NCI-H2196 treated with DMSO at 0.1 percent for 48 hours (cell line): ENCODE results near the gene ZKSCAN7.
"Not testable (repeated sequence)": the region's sequence is repeated elsewhere in the genome, so short reads cannot be mapped to it uniquely, and the experiment has no call there.

Experiments used
- DNase-seq: peaks from one replicate; lab custom pipeline; 2025; ENCODE audit not compliant: unreplicated experiment; lab: John Stamatoyannopoulos, UW

Gene ZKSCAN7

DNA sequence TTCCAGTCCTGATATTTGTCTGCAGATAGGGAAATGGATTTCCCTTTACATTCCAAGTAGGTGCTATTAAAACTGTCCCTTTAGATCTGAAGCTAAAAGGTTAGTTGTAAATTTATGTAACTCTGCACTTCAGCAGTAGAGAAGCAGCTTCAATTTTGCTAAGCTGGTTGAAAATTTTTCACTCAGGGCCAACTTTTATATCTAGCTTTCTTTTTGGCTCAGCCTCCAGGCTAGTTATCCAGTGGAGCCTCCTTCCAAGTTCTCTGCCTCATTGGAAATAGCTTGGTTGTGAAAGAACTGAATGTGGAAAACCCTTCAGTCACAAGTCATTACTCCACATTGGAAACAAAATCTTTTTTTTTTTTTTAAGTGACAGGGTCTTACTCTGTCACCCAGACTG is 21.6 kb downstream of the ZKSCAN7 start:
- no peak for DNase-seq

GRCh38 chr3:44577354-44577952 is 22.5 kb downstream of the ZKSCAN7 start:
- not testable (repeated sequence) for DNase-seq

DNA sequence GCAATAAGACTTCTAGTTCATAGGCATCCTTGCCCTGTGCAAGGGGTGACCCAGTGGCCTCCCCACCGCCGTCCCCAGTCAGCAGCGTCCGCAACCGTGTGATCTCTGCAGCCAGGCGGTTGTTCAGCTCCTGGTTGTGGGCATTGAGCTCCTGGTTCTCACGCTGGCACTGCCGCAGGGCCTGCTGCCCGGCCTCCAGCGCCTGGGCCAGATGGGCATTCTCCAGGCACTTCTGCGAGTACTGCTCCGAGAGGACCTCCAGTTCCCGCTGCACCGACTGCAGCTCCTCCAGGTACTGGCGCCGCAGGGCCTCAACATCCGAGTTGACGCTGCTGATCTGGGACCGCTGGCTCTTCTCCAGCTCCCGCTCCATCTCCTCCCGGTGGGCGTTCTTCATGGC is 23.3 kb downstream of the ZKSCAN7 start:
- not testable (repeated sequence) for DNase-seq

DNA sequence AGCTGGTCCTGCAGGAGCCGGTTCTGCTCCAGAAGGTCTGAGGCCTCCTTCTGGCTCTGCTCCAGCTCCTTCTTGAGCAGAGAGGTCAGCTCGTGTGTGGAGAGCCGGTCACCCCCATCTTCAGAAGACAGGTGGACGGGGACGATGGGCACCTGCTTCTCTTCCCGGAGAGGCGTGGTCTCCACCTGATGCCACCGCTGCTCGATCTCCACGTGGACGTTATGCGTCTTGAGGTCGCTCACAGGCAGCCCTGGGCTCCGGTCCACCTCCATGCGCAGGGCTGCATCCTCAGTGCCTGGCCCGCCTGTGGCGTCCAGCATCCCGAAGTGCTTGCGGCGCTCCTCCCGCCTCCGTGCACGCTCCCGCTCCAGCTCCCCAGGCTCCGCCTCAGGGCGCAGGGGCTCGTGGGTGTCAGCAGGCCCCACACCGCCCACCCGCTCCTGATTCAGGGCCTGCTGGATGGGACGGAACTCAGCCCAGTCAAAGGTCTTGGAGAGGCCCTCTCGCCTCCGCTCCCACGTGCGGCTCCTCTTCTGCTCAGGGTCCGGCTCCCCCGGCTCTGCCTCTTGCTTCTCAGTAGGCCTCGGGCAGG is 24.0 kb downstream of the ZKSCAN7 start:
- DNase-seq: not testable (repeated sequence)

DNA sequence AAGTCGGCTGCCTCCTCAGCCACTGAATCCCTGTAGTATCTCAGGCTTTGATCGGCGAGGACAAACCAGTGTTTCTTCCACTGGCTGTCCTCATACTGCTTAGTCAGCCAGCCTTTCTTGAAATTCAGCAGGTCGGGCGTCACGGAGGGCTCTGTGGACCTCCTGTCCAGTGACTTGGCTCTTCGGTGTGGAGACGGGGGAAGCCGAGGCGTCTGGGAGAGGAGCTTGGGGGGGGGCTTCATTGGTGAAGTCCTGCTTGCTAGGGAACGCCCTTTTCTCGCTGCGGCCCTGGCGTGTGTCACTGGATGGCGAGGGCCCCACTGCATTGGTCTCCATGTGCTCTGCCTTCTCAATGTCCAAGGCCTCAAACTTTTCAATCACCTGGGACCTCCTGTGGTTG is 24.8 kb downstream of the ZKSCAN7 start:
- not testable (repeated sequence) for DNase-seq

DNA sequence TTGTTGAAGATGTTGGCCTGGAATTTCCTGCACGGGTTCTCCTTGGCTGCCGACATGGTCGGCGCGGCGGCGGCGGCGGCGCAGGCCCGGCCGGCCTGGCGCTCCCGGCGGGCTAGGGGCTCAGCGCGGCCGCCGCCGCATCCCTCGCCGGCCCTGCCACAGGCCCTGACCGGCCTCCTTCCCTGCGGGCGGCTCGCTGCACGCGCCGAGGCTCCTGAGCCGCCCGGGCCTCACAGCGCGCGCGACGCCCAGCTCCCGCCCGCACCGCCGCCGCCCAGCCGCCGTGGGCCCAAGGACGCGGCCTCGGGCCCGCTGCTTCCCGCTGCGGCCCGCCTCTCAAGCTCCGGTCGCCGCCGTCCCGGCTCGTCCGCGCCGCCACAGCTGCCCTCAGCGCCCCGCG is 26.0 kb downstream of the ZKSCAN7 start:
- not testable (repeated sequence) for DNase-seq

DNA sequence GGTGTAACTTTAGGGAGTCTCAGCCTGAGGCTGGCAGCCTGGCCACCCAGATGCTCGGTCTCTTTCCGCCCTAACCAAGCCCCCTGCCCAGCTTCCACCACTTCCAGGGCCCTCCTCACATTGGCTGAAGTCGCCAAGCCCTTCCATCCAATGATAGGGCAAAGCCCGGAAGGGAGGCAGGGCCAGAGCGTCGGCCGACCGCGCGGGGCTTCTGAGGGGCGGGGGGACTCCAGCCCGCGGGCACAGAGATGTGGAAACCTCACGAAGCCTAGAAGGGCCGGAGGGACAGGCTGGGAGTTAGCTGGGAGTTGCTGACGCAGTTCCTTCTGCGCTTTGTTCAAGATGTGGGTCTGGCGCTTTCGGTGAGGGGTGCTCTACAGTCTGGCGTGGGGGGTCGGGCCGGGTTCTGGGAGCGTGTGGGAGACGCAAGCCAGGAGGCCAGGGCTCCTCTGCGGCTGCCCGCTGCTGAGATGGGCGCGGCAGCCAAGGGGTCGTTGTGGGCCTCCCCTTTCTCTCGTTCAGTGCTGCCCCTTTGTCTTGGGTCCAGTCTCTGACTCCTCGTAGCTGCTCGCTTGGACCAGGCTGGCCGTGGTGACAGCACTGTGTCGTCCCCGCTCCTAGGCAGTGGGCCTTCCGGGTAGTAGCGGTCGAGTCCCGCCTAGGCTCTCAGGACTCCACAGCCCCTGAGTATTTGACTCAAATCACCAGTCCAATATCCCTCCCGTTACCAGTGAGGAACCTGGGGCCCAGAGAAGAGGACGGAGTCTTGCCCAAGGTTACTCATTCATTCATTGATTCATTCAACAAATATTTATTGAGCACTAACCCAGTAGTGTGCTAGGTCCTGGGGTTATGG is 29.9 kb downstream of the ZKSCAN7 start, which contains the start of gene ZNF660:
TSS of gene ZNF660 (plus strand) at position 319 of the 856 bp plus-strand sequence. CDS start 9,230 bp downstream, outside the sequence.
- DNase-seq: peak; percentile 22

GRCh38 chr3:44596621-44597020 is 41.6 kb downstream of the ZKSCAN7 start:
- no peak for DNase-seq

DNA sequence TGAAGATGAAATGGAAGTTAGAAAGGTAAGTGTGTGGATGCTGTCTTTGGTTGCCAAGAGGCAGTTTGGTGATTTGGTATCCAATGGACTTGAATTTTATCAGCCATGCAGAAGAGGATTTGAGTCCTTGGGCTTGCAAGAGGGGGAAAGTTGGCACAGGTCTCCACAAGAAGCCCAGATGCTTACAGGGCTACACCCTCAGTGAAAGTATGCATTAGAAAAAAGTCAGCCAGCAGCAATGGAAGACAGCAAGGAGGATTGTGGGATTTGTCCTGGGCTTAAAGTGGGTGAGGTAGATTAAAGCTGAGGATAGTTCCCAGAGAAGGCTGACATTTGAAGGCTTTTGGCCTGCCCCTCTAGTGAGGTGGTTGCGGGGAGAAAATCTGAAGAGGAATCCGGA is 46.8 kb downstream of the ZKSCAN7 start:
- DNase-seq: no peak

- DNase-seq: no peak
These were observed 57.7 kb downstream of the ZKSCAN7 start for GRCh38 chr3:44612678-44613077.
